HUES64 (cell line): ENCODE results near the gene GPR155.
A peak's percentile ranks its signal among the peaks of the same experiment; 100 is the strongest.
"Not testable (repeated sequence)": the region's sequence is repeated elsewhere in the genome, so short reads cannot be mapped to it uniquely, and the experiment has no call there.

Experiments used
- H3K27ac ChIP-seq: 2 replicates; pipeline ENCODE4 v1.7.0; 2013; ENCODE audit warnings: low read depth, low read length, inconsistent platforms
- H3K27me3 ChIP-seq: 2 replicates; pipeline ENCODE4 v1.6.1; 2013; ENCODE audit warnings: mild to moderate bottlenecking, low read length; ENCODE audit not compliant: insufficient read depth
- H3K36me3 ChIP-seq: 2 replicates; pipeline ENCODE4 v1.6.1; 2013; ENCODE audit warnings: mild to moderate bottlenecking, low read length; ENCODE audit not compliant: insufficient read depth
- H3K4me1 ChIP-seq: 2 replicates; pipeline ENCODE4 v1.6.1; 2013; ENCODE audit warnings: mild to moderate bottlenecking, low read length, moderate library complexity; ENCODE audit not compliant: insufficient read depth
- H3K4me3 ChIP-seq: 2 replicates; pipeline ENCODE4 v1.5.1; 2013; ENCODE audit warnings: mild to moderate bottlenecking, low read length, moderate library complexity
- H3K9ac ChIP-seq: 2 replicates; pipeline ENCODE4 v1.6.1; 2013; ENCODE audit warnings: mild to moderate bottlenecking, low read depth, low read length
- H3K9me3 ChIP-seq: 2 replicates; pipeline ENCODE4 v1.6.1; 2013; ENCODE audit warnings: low read depth, low read length; ENCODE audit not compliant: insufficient read depth
- WGBS: fragments of 150-250, 120-280 bp; methylation state at CpG from one replicate; pipeline ENCODE4 v1.1.7; 2013; ENCODE audit warnings: missing lambda C conversion rate; 5-methylcytosine and 5-hydroxymethylcytosine counted together

Gene GPR155

GRCh38 chr2:174436351-174436750, 50.5 kb downstream of the GPR155 start:
- Histone ChIP-seq H3K4me1 (no peaks in the 10 kb centered on the region), H3K27ac (no peak overlapping the region), H3K27me3 (no peaks in the 10 kb centered on the region), H3K4me3 (no peak overlapping the region), H3K9me3 (no peaks in the 10 kb centered on the region), H3K9ac (no peak overlapping the region), H3K36me3 (0 out of 2 replicates have a peak, but pooled peaks cover 4% of the 10 kb centered on the region)

GRCh38 chr2:174431902-174432301, 54.9 kb downstream of the GPR155 start:
- H3K9me3 ChIP-seq, result peaks cover 2% of the 10 kb centered on the region; the same call in 1 of the 2 replicates
- no peaks in the 10 kb centered on the region for H3K4me1 ChIP-seq
- H3K36me3 ChIP-seq, result peaks cover 22% of the 10 kb centered on the region
- H3K27me3 ChIP-seq, result no peaks in the 10 kb centered on the region
- H3K27ac ChIP-seq, result no peak overlapping the region
- no peak overlapping the region for H3K4me3 ChIP-seq
- no peak overlapping the region for H3K9ac ChIP-seq
- WGBS, result 93% methylated on average over 1 of the region's 1 CpG

GRCh38 chr2:174430066-174430465, 56.8 kb downstream of the GPR155 start:
- 68% methylated on average over 2 of the region's 2 CpGs for WGBS
- peaks cover 22% of the 10 kb centered on the region for H3K36me3 ChIP-seq
- H3K9ac ChIP-seq, result no peak overlapping the region
- no peak overlapping the region for H3K4me3 ChIP-seq
- no peak overlapping the region for H3K27ac ChIP-seq
- H3K9me3 ChIP-seq, result peaks cover 2% of the 10 kb centered on the region; the same call in 1 of the 2 replicates
- H3K27me3 ChIP-seq, result no peaks in the 10 kb centered on the region
- H3K4me1 ChIP-seq, result no peaks in the 10 kb centered on the region

- Histone ChIP-seq H3K36me3 (peaks cover 22% of the 10 kb centered on the region), H3K9ac (no peak overlapping the region), H3K27me3 (no peaks in the 10 kb centered on the region), H3K27ac (no peak overlapping the region), H3K4me1 (no peaks in the 10 kb centered on the region), H3K9me3 (peaks cover 2% of the 10 kb centered on the region; the same call in 1 of the 2 replicates), H3K4me3 (no peak overlapping the region)
- no CpG with 5 or more reads among the region's 1 CpG for WGBS
Observed at GRCh38 chr2:174428214-174428613, 58.6 kb downstream of the GPR155 start.

GRCh38 chr2:174412256-174412655, 74.6 kb downstream of the GPR155 start:
- no peak overlapping the region for H3K27ac ChIP-seq
- H3K27me3 ChIP-seq, result no peaks in the 10 kb centered on the region
- H3K9ac ChIP-seq, result no peak overlapping the region
- H3K4me3 ChIP-seq, result no peak overlapping the region
- peaks cover 9% of the 10 kb centered on the region; the same call in 1 of the 2 replicates for H3K4me1 ChIP-seq
- peaks cover 2% of the 10 kb centered on the region; the same call in 1 of the 2 replicates for H3K36me3 ChIP-seq
- no peaks in the 10 kb centered on the region for H3K9me3 ChIP-seq

- Histone ChIP-seq H3K9ac (peak overlapping the region; percentile 88), H3K4me3 (peak overlapping the region; percentile 77), H3K27ac (0 out of 2 replicates have a peak overlapping the region, but pooled peaks have one; percentile 49)
- not testable (repeated sequence) for H3K9me3 ChIP-seq, H3K4me1 ChIP-seq, H3K36me3 ChIP-seq, H3K27me3 ChIP-seq
- 6% methylated on average over 14 of the region's 31 CpGs for WGBS
Observed at GRCh38 chr2:174410039-174410438, 76.8 kb downstream of the GPR155 start.

- H3K4me1 ChIP-seq, result no peaks in the 10 kb centered on the region
- no peak overlapping the region for H3K9ac ChIP-seq
- H3K27me3 ChIP-seq, result no peaks in the 10 kb centered on the region
- no peaks in the 10 kb centered on the region for H3K9me3 ChIP-seq
- no peaks in the 10 kb centered on the region for H3K36me3 ChIP-seq
- H3K27ac ChIP-seq, result no peak overlapping the region
- no peak overlapping the region for H3K4me3 ChIP-seq
Observed at GRCh38 chr2:174403628-174404027, 83.2 kb downstream of the GPR155 start.

GRCh38 chr2:174400853-174401252, 86.0 kb downstream of the GPR155 start:
- H3K27ac ChIP-seq, result no peak overlapping the region
- no peaks in the 10 kb centered on the region; the same call in 1 of the 2 replicates for H3K4me1 ChIP-seq
- H3K9me3 ChIP-seq, result no peaks in the 10 kb centered on the region
- H3K36me3 ChIP-seq, result no peaks in the 10 kb centered on the region
- H3K4me3 ChIP-seq, result no peak overlapping the region
- no peak overlapping the region for H3K9ac ChIP-seq
- no peaks in the 10 kb centered on the region for H3K27me3 ChIP-seq

- no CpG with 5 or more reads among the region's 1 CpG for WGBS
- H3K27me3 ChIP-seq, result no peaks in the 10 kb centered on the region
- no peaks in the 10 kb centered on the region; the same call in 1 of the 2 replicates for H3K4me1 ChIP-seq
- H3K36me3 ChIP-seq, result no peaks in the 10 kb centered on the region
- H3K9me3 ChIP-seq, result no peaks in the 10 kb centered on the region
- no peak overlapping the region for H3K9ac ChIP-seq
- no peak overlapping the region for H3K27ac ChIP-seq
- no peak overlapping the region for H3K4me3 ChIP-seq
Observed at GRCh38 chr2:174399171-174399570, 87.7 kb downstream of the GPR155 start.

GRCh38 chr2:174397773-174398172, 89.1 kb downstream of the GPR155 start:
- Histone ChIP-seq H3K4me3 (no peak overlapping the region), H3K9ac (no peak overlapping the region), H3K4me1 (no peaks in the 10 kb centered on the region; the same call in 1 of the 2 replicates), H3K27ac (no peak overlapping the region), H3K27me3 (no peaks in the 10 kb centered on the region), H3K9me3 (no peaks in the 10 kb centered on the region), H3K36me3 (no peaks in the 10 kb centered on the region)
- WGBS, result 84% methylated on average over 3 of the region's 3 CpGs

GRCh38 chr2:174395969-174396630, 90.7 kb downstream of the GPR155 start:
- no peaks in the 10 kb centered on the region for H3K9me3 ChIP-seq
- no peaks in the 10 kb centered on the region for H3K36me3 ChIP-seq
- H3K4me1 ChIP-seq, result no peaks in the 10 kb centered on the region; the same call in 1 of the 2 replicates
- H3K4me3 ChIP-seq, result peak overlapping the region; percentile 89
- H3K27me3 ChIP-seq, result no peaks in the 10 kb centered on the region
- WGBS, result 24% methylated on average over 27 of the region's 27 CpGs
- peak overlapping the region; percentile 42 for H3K9ac ChIP-seq
- H3K27ac ChIP-seq, result no peak overlapping the region
